ENCODE data around the gene SBF2.

The SBF2 gene

GRCh38 chr11:9886595-9886994 lies 407.4 kb downstream of the SBF2 start:
- no peak for DNase-seq (ENCODE audit: insufficient read length, low spot score)
- TF ChIP-seq POLR2A (IDR thresholded peaks at IDR 0.05; ENCODE audit: low read depth, low read length) = no peak
- FAIRE-seq = peak; percentile 78

DNA sequence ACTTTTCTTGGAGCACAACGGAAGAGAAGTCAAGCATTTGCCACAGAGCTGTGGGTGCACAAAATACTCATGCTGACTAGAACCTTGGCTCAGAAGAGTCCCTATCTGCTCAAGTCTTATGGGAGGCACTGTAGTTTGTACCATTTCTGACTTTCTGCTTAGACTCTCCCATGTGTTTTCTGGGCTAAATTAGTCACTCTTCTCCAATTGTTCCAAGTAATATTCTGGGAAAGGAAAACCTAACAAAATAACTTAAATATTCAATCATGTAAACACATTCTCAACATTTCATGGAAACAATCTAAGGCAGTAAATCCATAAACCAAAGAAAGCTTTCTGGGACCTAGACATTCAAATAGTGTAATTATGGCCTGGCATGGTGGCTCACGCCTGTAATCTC lies 409.4 kb downstream of the SBF2 start:
- FAIRE-seq (peak; percentile 69), DNase-seq (ENCODE audit: insufficient read length, low spot score) (no peak)
- TF ChIP-seq POLR2A (IDR thresholded peaks at IDR 0.05; ENCODE audit: low read depth, low read length) = no peak

DNA sequence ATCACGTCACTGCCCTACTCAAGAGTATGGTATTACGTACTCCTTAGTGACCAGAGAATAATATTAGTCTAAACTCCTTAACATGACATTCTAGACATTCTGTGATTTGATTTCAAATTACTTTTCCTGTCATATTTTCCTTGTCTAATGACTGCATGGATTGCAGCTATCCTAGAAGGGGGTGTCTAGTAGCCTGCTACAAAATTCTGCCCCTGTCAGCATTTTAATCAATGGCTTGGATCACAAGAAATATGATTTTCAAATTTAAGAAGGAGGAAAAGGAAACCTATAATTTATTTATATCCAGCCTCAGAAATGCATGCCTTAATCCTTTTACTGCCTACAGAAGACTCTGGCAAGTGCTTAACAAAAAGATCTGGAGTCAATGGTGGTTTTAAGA lies 413.4 kb downstream of the SBF2 start:
- TF ChIP-seq POLR2A (IDR thresholded peaks at IDR 0.05; ENCODE audit: low read depth, low read length) = no peak
- no peak for FAIRE-seq
- no peak for DNase-seq (ENCODE audit: insufficient read length, low spot score)

DNA sequence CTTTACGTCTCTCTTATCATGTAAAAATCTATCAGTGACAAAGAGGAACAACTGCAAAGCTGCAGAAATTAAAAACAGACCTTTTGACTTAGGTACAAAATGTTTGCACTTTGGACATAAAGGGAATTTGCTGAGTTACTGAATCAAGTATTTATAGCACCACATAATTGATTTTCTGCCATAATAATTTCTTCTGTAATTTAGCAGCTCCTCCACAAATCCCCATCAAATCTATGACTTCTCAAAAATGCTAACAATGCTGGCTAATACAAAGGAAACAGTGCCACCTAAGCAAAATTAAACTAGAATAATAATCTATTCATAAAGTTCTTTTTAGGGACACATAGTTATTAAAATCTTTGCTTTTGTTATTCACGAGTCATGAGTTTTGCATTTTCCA lies 415.1 kb downstream of the SBF2 start:
- no peak for TF ChIP-seq POLR2A (IDR thresholded peaks at IDR 0.05; ENCODE audit: low read depth, low read length)

DNA sequence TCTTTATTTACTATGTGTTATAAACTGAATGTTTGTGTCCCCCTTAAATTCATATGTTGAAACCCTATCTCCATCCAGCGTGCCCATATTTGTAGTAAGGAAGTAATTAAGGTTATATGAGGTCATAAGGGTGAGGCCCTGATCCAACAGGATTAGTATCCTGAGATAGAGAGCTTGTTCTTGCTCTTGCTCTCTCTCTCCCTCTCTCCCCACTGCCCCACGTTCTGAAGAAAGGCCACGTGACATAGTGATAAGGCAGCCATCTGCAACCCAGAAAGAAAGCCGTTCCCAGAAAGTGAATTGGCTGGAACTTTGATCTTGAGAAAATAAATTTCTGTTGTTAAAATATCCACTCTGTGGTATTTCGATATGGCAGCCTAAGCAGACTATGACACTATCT lies 417.7 kb downstream of the SBF2 start:
- no peak for DNase-seq (ENCODE audit: insufficient read length, low spot score)
- no peak for TF ChIP-seq POLR2A (IDR thresholded peaks at IDR 0.05; ENCODE audit: low read depth, low read length)
- no peak for FAIRE-seq

More for the DNA sequence above, 415.1 kb downstream of the SBF2 start:
- DNase-seq (ENCODE audit: insufficient read length, low spot score) (no peak), FAIRE-seq (no peak)

- DNase-seq (ENCODE audit: insufficient read length, low spot score) (no peak), FAIRE-seq (no peak)
- no peak for TF ChIP-seq POLR2A (IDR thresholded peaks at IDR 0.05; ENCODE audit: low read depth, low read length)
Observed at GRCh38 chr11:9875862-9876261, 418.2 kb downstream of the SBF2 start.

- FAIRE-seq (no peak), DNase-seq (ENCODE audit: insufficient read length, low spot score) (no peak)
- TF ChIP-seq POLR2A (IDR thresholded peaks at IDR 0.05; ENCODE audit: low read depth, low read length) = no peak
Observed at GRCh38 chr11:9875399-9875798, 418.6 kb downstream of the SBF2 start.

DNA sequence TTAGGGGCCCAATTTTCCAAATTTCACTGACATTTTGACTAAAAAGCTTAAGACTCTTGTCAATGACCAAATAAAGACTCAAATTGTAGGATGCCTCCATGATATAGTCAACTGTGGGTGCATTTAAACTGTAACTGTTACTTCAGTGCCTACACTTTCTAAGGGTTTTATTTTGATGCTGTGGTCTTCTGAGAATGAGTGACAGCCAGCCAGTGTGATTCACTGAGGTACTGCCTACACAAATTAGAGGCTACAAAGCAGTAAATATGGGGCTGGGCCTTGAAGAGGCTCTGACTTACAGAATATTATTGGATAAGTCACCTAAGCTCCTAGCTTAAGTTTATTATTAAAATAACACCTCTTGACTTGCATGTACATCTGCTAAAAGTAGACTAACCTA lies 419.6 kb downstream of the SBF2 start:
- FAIRE-seq = peak; percentile 20
- no peak for TF ChIP-seq POLR2A (IDR thresholded peaks at IDR 0.05; ENCODE audit: low read depth, low read length)
- no peak for DNase-seq (ENCODE audit: insufficient read length, low spot score)

- DNase-seq (ENCODE audit: insufficient read length, low spot score) (no peak), FAIRE-seq (no peak)
- no peak for TF ChIP-seq POLR2A (IDR thresholded peaks at IDR 0.05; ENCODE audit: low read depth, low read length)
Observed at GRCh38 chr11:9868641-9869040, 425.4 kb downstream of the SBF2 start.

- no peak for TF ChIP-seq POLR2A (IDR thresholded peaks at IDR 0.05; ENCODE audit: low read depth, low read length)
- no peak for DNase-seq (ENCODE audit: insufficient read length, low spot score)
- peak; percentile 94 for FAIRE-seq
Observed at GRCh38 chr11:9862981-9863380, 431.0 kb downstream of the SBF2 start.

DNA sequence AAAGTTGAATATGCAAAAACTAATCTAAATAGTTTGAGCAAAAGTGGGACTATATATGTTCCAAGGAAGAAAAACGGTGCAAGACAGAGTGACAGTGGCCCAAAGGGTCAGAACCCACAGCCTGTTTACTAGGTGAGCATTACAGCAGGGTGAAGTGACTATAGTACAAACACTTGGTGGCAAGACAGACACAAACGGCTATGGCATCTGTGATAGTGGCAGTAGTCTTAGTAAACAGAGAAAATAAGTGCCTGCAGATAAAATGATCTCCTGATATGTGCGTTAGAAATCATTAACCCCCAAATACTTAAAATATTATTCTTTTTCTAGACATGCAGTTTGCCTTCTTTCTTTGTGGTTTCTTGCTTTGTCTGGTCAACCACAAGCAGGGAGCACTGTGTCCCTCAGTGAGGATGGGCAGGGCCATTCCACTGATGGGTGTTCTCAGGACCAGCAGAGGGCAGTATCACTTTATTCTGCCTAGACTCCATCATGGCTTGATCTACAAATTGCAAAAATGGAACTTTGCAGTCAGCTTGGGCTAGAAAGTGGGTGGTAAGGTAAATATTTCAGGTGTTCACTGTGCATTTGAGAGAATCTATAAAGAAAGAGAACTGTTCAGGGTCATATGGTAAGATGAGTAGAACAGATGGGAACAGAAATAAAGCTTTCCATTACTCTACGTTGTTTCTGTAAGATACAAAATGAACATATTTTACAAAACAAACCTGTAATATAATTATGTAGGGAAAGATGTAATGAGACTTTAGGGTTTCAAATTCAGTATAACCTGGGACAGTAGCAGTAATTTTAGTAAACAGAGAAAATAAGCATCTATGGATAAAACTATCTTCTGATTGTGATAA lies 431.9 kb downstream of the SBF2 start:
- TF ChIP-seq POLR2A (IDR thresholded peaks at IDR 0.05; ENCODE audit: low read depth, low read length) = no peak
- FAIRE-seq (peak; percentile 99), DNase-seq (ENCODE audit: insufficient read length, low spot score) (no peak)

DNA sequence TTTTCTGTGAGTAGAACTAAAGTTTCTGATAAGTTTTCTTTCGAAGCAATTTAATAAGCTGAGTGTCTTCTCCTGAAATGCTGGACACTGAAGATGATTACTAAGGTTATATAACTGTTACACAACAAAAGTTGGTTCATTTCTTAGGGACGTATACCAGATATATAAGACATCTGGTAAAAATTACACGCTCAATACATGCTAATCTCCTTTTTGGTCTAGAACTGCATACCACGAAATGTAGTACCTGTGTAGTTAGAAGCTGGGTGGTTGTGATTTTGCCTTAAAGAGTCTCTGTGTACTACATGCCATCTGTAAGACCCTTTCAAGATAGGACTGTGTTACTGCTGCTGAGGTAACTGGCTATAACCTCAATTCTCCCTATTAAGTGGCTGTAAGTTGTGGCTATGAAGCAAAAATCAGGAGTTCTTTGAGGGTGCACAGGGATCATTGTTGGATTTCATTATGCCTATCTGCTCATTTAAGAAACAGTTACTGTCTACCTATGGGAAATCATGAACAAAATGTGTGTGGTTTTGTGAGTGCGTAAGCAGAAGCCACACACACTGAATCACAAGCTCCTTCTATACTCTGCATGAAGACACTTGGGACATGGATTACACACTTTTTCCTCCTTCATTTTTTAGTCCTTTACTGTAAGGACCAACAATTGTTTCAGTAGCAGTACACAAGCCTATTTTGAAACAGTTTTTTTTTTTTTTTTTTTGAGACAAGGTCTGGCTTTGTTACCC lies 434.3 kb downstream of the SBF2 start:
- FAIRE-seq = peak; percentile 72
- no peak for DNase-seq (ENCODE audit: insufficient read length, low spot score)
- TF ChIP-seq POLR2A (IDR thresholded peaks at IDR 0.05; ENCODE audit: low read depth, low read length) = no peak

GRCh38 chr11:9858822-9859221 lies 435.2 kb downstream of the SBF2 start:
- TF ChIP-seq POLR2A (IDR thresholded peaks at IDR 0.05; ENCODE audit: low read depth, low read length) = no peak
- peak; percentile 90 for FAIRE-seq
- DNase-seq (ENCODE audit: insufficient read length, low spot score) = no peak

- DNase-seq (ENCODE audit: insufficient read length, low spot score) = no peak
- TF ChIP-seq POLR2A (IDR thresholded peaks at IDR 0.05; ENCODE audit: low read depth, low read length) = no peak
- no peak for FAIRE-seq
Observed at GRCh38 chr11:9858218-9858617, 435.8 kb downstream of the SBF2 start.

Data from H54 (cell line).